ENCODE results near the gene GBE1.

GBE1 gene

DNA sequence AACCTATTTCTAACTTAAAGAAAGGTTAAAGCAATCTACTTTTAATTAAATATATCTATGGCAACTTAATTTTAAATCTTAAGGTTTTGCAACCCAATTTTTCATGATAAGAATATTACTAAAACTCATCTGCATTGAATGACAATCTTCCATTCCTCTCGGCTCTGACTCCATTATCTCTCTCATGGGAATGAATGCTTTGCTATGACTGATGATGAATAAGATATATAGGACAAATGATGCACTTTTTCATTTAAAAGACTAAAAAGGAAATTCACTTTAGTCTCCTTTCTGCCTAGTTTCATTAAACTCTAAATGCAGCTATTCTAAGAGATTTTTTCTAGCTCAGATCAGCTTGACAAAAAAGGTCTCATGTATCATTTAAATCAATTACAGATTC lies 68.7 kb downstream of the GBE1 start:
- no peak for TF ChIP-seq EZH2phosphoT487 (IDR thresholded peaks at IDR 0.05; ENCODE audit: borderline replicate concordance)
- no peak for TF ChIP-seq CTCF (conservative IDR thresholded peaks at IDR 0.05; ENCODE audit: low read length)
- H3K9me2 ChIP-seq (replicated peaks; ENCODE audit: low read depth, low read length): no peaks in the 10 kb centered on the region
- no peak overlapping the region for H3K4me3 ChIP-seq (ENCODE audit: low read length, poor library complexity, severe bottlenecking)
- H3K4me2 ChIP-seq (ENCODE audit: low read depth, low read length, poor library complexity, severe bottlenecking): no peak overlapping the region
- no peaks in the 10 kb centered on the region for H3F3A ChIP-seq (ENCODE audit: low read depth)
- no peak overlapping the region for H3K9ac ChIP-seq (ENCODE audit: low read depth, low read length, poor library complexity, severe bottlenecking)
- no peaks in the 10 kb centered on the region for H3K9me3 ChIP-seq (ENCODE audit: insufficient read depth, low read depth, low read length)
- H4K20me1 ChIP-seq (ENCODE audit: insufficient read depth, low read length, poor library complexity, severe bottlenecking): peaks cover 6% of the 10 kb centered on the region
- H3K27me3 ChIP-seq (ENCODE audit: insufficient read depth, low read length, poor library complexity, severe bottlenecking): no peaks in the 10 kb centered on the region
- peaks cover 28% of the 10 kb centered on the region; the same call in 1 of the 2 replicates for H3K36me3 ChIP-seq (ENCODE audit: insufficient read depth, low read length)
- H2AFZ ChIP-seq (ENCODE audit: low read length): no peak overlapping the region
- no peaks in the 10 kb centered on the region for H3K4me1 ChIP-seq (ENCODE audit: insufficient read depth, low read length, poor library complexity, severe bottlenecking)
- H3K79me2 ChIP-seq (ENCODE audit: insufficient read depth, low read length): peaks cover 29% of the 10 kb centered on the region; the same call in 1 of the 2 replicates

DNA sequence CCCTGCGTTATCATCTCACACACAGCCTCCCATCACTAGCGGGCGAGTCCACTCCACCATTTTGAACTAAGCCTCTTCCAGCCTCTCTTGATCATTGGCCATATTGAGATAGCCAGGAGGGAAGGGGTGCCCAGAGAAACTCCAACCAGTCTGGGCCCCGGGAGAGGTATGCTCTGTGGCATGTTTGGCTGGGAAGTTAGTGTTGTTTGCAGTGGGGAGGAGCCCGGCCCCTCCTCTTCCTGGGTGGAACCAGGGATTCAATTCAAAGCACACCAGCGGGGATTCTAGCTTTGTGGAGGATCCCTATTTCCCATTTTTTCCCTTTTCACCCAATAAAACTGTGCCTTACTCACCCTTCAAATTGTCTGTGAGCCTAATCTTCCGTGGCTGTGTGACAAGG lies 71.8 kb downstream of the GBE1 start:
- peaks cover 6% of the 10 kb centered on the region for H4K20me1 ChIP-seq (ENCODE audit: insufficient read depth, low read length, poor library complexity, severe bottlenecking)
- H3K4me1 ChIP-seq (ENCODE audit: insufficient read depth, low read length, poor library complexity, severe bottlenecking): no peaks in the 10 kb centered on the region
- no peaks in the 10 kb centered on the region for H3K9me3 ChIP-seq (ENCODE audit: insufficient read depth, low read depth, low read length)
- H2AFZ ChIP-seq (ENCODE audit: low read length): no peak overlapping the region
- peaks cover 23% of the 10 kb centered on the region; the same call in 1 of the 2 replicates for H3K79me2 ChIP-seq (ENCODE audit: insufficient read depth, low read length)
- no peaks in the 10 kb centered on the region for H3K27me3 ChIP-seq (ENCODE audit: insufficient read depth, low read length, poor library complexity, severe bottlenecking)
- peaks cover 34% of the 10 kb centered on the region; the same call in 1 of the 2 replicates for H3K36me3 ChIP-seq (ENCODE audit: insufficient read depth, low read length)
- no peak overlapping the region for H3K4me2 ChIP-seq (ENCODE audit: low read depth, low read length, poor library complexity, severe bottlenecking)
- no peak overlapping the region for H3K9ac ChIP-seq (ENCODE audit: low read depth, low read length, poor library complexity, severe bottlenecking)
- no peak overlapping the region for H3K4me3 ChIP-seq (ENCODE audit: low read length, poor library complexity, severe bottlenecking)
- H3K9me2 ChIP-seq (replicated peaks; ENCODE audit: low read depth, low read length): no peaks in the 10 kb centered on the region
- TF ChIP-seq CTCF (conservative IDR thresholded peaks at IDR 0.05; ENCODE audit: low read length): no peak
- no peak for TF ChIP-seq EZH2phosphoT487 (IDR thresholded peaks at IDR 0.05; ENCODE audit: borderline replicate concordance)
- H3F3A ChIP-seq (ENCODE audit: low read depth): no peaks in the 10 kb centered on the region

DNA sequence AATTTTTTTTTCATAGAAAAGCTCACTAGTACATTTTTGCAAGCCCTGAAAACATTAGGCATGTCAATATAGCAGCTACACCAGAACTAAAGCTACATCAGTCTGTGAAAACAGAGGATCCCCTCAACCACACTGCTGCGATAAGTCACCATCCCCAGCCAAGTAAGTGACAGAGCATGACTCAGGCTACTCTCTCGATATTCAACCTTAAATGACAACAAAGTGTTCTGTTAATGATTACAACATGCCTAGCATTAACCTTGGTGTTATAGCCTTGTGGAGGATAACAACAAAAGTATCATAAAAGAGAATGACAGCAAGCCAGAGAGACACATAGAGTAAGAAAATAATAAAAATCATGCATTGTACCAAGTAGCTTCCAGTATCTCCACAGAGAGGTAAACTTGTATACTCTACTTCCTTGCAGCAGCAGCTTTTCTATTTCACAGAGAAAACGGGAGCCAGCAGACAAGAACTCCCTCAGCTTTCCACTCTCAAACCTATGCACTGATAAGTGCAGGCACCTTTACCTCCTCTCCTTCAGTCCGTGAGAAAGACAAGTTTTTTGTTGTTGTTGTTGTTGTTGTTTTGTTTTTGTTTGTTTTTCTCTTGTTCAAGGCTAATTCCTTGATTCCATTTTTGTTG lies 76.6 kb downstream of the GBE1 start:
- TF ChIP-seq EZH2phosphoT487 (IDR thresholded peaks at IDR 0.05; ENCODE audit: borderline replicate concordance): no peak
- no peak for TF ChIP-seq CTCF (conservative IDR thresholded peaks at IDR 0.05; ENCODE audit: low read length)
- H3K27me3 ChIP-seq (ENCODE audit: insufficient read depth, low read length, poor library complexity, severe bottlenecking): no peaks in the 10 kb centered on the region
- no peaks in the 10 kb centered on the region for H4K20me1 ChIP-seq (ENCODE audit: insufficient read depth, low read length, poor library complexity, severe bottlenecking)
- no peaks in the 10 kb centered on the region for H3K4me1 ChIP-seq (ENCODE audit: insufficient read depth, low read length, poor library complexity, severe bottlenecking)
- no peak overlapping the region for H3K9ac ChIP-seq (ENCODE audit: low read depth, low read length, poor library complexity, severe bottlenecking)
- H3K9me3 ChIP-seq (ENCODE audit: insufficient read depth, low read depth, low read length): no peaks in the 10 kb centered on the region
- H3K4me3 ChIP-seq (ENCODE audit: low read length, poor library complexity, severe bottlenecking): no peak overlapping the region
- no peaks in the 10 kb centered on the region for H3K9me2 ChIP-seq (replicated peaks; ENCODE audit: low read depth, low read length)
- no peak overlapping the region for H2AFZ ChIP-seq (ENCODE audit: low read length)
- no peak overlapping the region for H3K4me2 ChIP-seq (ENCODE audit: low read depth, low read length, poor library complexity, severe bottlenecking)
- H3F3A ChIP-seq (ENCODE audit: low read depth): no peaks in the 10 kb centered on the region
- H3K36me3 ChIP-seq (ENCODE audit: insufficient read depth, low read length): peaks cover 37% of the 10 kb centered on the region; the same call in 1 of the 2 replicates
- peaks cover 31% of the 10 kb centered on the region; the same call in 1 of the 2 replicates for H3K79me2 ChIP-seq (ENCODE audit: insufficient read depth, low read length)

Measured in Loucy (cell line).